Type B pancreatic cell (in vitro differentiated cells): ENCODE results near the gene ZFP64. TPM values are rescaled to one million over a fixed set of nuclear protein-coding genes. Genes with fewer than 3 reads are reported as not detected.
A peak's percentile ranks its signal among the peaks of the same experiment; 100 is the strongest.

ENCODE experiments used
- DNase-seq: peaks from one replicate; pipeline ENCODE4 v3.0.0; 2021; ENCODE audit warnings: mixed read lengths; ENCODE audit not compliant: unreplicated experiment; ENCODE audit errors: extremely low spot score
- H3K27ac Mint-ChIP-seq: 2 replicates; pipeline ENCODE4 v1.8.0; 2021; ENCODE audit warnings: mild to moderate bottlenecking, mixed read lengths
- H3K27me3 Mint-ChIP-seq: 2 replicates; pipeline ENCODE4 v1.8.0; 2021; ENCODE audit warnings: mixed read lengths
- H3K36me3 Mint-ChIP-seq: 2 replicates; pipeline ENCODE4 v1.8.0; 2021; ENCODE audit warnings: mixed read lengths
- H3K4me1 Mint-ChIP-seq: one replicate; pipeline ENCODE4 v1.8.0; 2021; ENCODE audit warnings: mixed read lengths; ENCODE audit not compliant: unreplicated experiment
- H3K4me3 Mint-ChIP-seq: 2 replicates; pipeline ENCODE4 v1.8.0; 2021; ENCODE audit warnings: mild to moderate bottlenecking, mixed read lengths
- H3K9me3 Mint-ChIP-seq: 2 replicates; pipeline ENCODE4 v1.8.0; 2021; ENCODE audit warnings: mixed read lengths
- CTCF ChIP-seq: fragments of 200-600 bp; sonication (generic); conservative IDR thresholded peaks from 2 replicates; pipeline ENCODE4 v1.5.0; 2021; ENCODE audit warnings: antibody characterized with exemption, mild to moderate bottlenecking
- total RNA-seq: library from RNA; stranded (reverse); gene quantifications from 2 replicates; pipeline ENCODE4 v1.2.1, GENCODE V29; 2021; ENCODE audit warnings: low replicate concordance

ZFP64 gene
- total RNA-seq, 1 donor from 2014 or later, result 24.1 TPM

GRCh38 chr20:52102126-52102525 is 89.5 kb downstream of the ZFP64 start:
- Mint-ChIP-seq H3K4me3 (peak overlapping the region; percentile 56), H3K36me3 (no peaks in the 10 kb centered on the region)
- TF ChIP-seq CTCF, result no peak

More at GRCh38 chr20:52102126-52102525, 89.5 kb downstream of the ZFP64 start:
- Mint-ChIP-seq H3K4me1 (peaks cover 21% of the 10 kb centered on the region), H3K27me3 (peaks cover 32% of the 10 kb centered on the region), H3K27ac (no peak overlapping the region), H3K9me3 (no peaks in the 10 kb centered on the region)
- no peak for DNase-seq
